Measurements from ENCODE around the gene PARD3. TPM values are rescaled to one million over a fixed set of nuclear protein-coding genes. Genes with fewer than 3 reads are reported as not detected.

PARD3 gene
- total RNA-seq, 1 donor from 2014 or later, result 34.1 TPM

GRCh38 chr10:34814223-34814912, 728 bp downstream of the PARD3 start:
- DNase-seq, result no peak
- Histone ChIP-seq H3K27me3 (ENCODE audit: low read depth) (peaks cover 3% of the 10 kb centered on the region), H3K36me3 (no peaks in the 10 kb centered on the region), H3K27ac (peak overlapping the region; percentile 87), H3K4me3 (peak overlapping the region; percentile 75), H3K4me1 (peaks cover 26% of the 10 kb centered on the region), H3K9me3 (no peaks in the 10 kb centered on the region)
- intact Hi-C loops (cut with DNase I), result no loop called here
- TF ChIP-seq CTCF (IDR thresholded peaks at IDR 0.05), result no peak
- ATAC-seq, result peak; percentile 69 to 70

GRCh38 chr10:34813626-34814222, 1.4 kb downstream of the PARD3 start:
- intact Hi-C loops (cut with DNase I), result no loop called here
- no peak for TF ChIP-seq CTCF (IDR thresholded peaks at IDR 0.05)
- DNase-seq (no peak), ATAC-seq (peak; percentile 45 to 71)
- peaks cover 33% of the 10 kb centered on the region for H3K4me1 ChIP-seq
- no peaks in the 10 kb centered on the region for H3K9me3 ChIP-seq
- H3K27me3 ChIP-seq (ENCODE audit: low read depth), result peaks cover 3% of the 10 kb centered on the region
- H3K4me3 ChIP-seq, result peak overlapping the region; percentile 75
- peak overlapping the region; percentile 87 for H3K27ac ChIP-seq
- H3K36me3 ChIP-seq, result no peaks in the 10 kb centered on the region

- no peak overlapping the region for H3K4me3 ChIP-seq
- H3K4me1 ChIP-seq, result peaks cover 42% of the 10 kb centered on the region
- H3K9me3 ChIP-seq, result no peaks in the 10 kb centered on the region
- H3K36me3 ChIP-seq, result no peaks in the 10 kb centered on the region
- ATAC-seq (no peak), DNase-seq (no peak)
- intact Hi-C loops (cut with DNase I), result no loop called here
- peaks cover 3% of the 10 kb centered on the region for H3K27me3 ChIP-seq (ENCODE audit: low read depth)
- H3K27ac ChIP-seq, result no peak overlapping the region
- no peak for TF ChIP-seq CTCF (IDR thresholded peaks at IDR 0.05)
Measured at GRCh38 chr10:34812771-34813170, 2.3 kb downstream of the PARD3 start.

- H3K36me3 ChIP-seq, result no peaks in the 10 kb centered on the region
- DNase-seq (no peak), ATAC-seq (no peak)
- H3K4me1 ChIP-seq, result peaks cover 43% of the 10 kb centered on the region
- no peak overlapping the region for H3K4me3 ChIP-seq
- no peaks in the 10 kb centered on the region for H3K9me3 ChIP-seq
- peaks cover 3% of the 10 kb centered on the region for H3K27me3 ChIP-seq (ENCODE audit: low read depth)
- intact Hi-C loops (cut with DNase I), result no loop called here
- no peak for TF ChIP-seq CTCF (IDR thresholded peaks at IDR 0.05)
- H3K27ac ChIP-seq, result no peak overlapping the region
Measured at GRCh38 chr10:34811968-34812514, 3.1 kb downstream of the PARD3 start.

- Histone ChIP-seq H3K4me1 (peaks cover 43% of the 10 kb centered on the region), H3K36me3 (no peaks in the 10 kb centered on the region), H3K9me3 (no peaks in the 10 kb centered on the region), H3K4me3 (no peak overlapping the region), H3K27ac (no peak overlapping the region), H3K27me3 (ENCODE audit: low read depth) (peaks cover 3% of the 10 kb centered on the region)
- no peak for TF ChIP-seq CTCF (IDR thresholded peaks at IDR 0.05)
- DNase-seq (no peak), ATAC-seq (no peak)
- intact Hi-C loops (cut with DNase I), result no loop called here
Measured at GRCh38 chr10:34811126-34811967, 3.7 kb downstream of the PARD3 start.

All from lower lobe of right lung (tissue), 2 donors.